Fibroblast of skin of scalp (primary cell): ENCODE results near the gene ERCC6L2. TPM values are rescaled to one million over a fixed set of nuclear protein-coding genes. Genes with fewer than 3 reads are reported as not detected.

Experiments used
- DNase-seq: peaks from one replicate; pipeline ENCODE4 v3.0.0-alpha.2; 2013
- polyA plus RNA-seq, 2 experiments: library from polyadenylated mRNA; unstranded; fragments of 120-200 nt; gene quantifications; one replicate each; pipeline ENCODE4 v1.2.1, GENCODE V29; 2013; ENCODE audit not compliant: insufficient read length in 2 of 2

Gene ERCC6L2, protein sequence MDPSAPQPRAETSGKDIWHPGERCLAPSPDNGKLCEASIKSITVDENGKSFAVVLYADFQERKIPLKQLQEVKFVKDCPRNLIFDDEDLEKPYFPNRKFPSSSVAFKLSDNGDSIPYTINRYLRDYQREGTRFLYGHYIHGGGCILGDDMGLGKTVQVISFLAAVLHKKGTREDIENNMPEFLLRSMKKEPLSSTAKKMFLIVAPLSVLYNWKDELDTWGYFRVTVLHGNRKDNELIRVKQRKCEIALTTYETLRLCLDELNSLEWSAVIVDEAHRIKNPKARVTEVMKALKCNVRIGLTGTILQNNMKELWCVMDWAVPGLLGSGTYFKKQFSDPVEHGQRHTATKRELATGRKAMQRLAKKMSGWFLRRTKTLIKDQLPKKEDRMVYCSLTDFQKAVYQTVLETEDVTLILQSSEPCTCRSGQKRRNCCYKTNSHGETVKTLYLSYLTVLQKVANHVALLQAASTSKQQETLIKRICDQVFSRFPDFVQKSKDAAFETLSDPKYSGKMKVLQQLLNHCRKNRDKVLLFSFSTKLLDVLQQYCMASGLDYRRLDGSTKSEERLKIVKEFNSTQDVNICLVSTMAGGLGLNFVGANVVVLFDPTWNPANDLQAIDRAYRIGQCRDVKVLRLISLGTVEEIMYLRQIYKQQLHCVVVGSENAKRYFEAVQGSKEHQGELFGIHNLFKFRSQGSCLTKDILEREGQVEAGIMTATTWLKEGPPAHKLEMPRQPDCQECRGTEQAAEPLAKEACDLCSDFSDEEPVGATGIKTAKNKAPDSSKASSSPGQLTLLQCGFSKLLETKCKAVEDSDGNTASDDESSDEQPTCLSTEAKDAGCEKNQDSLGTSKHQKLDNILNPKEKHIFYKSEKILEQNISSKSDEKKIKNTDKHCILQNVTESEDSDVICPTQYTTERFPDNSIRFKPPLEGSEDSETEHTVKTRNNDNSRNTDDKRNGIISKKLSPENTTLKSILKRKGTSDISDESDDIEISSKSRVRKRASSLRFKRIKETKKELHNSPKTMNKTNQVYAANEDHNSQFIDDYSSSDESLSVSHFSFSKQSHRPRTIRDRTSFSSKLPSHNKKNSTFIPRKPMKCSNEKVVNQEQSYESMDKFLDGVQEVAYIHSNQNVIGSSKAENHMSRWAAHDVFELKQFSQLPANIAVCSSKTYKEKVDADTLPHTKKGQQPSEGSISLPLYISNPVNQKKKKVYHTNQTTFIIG (N-terminal part only)
- 15.8 TPM for polyA plus RNA-seq (2013, experiment 1 of 2; ENCODE audit: insufficient read length)
- polyA plus RNA-seq (2013, experiment 2 of 2; ENCODE audit: insufficient read length), result 19.7 TPM

DNA sequence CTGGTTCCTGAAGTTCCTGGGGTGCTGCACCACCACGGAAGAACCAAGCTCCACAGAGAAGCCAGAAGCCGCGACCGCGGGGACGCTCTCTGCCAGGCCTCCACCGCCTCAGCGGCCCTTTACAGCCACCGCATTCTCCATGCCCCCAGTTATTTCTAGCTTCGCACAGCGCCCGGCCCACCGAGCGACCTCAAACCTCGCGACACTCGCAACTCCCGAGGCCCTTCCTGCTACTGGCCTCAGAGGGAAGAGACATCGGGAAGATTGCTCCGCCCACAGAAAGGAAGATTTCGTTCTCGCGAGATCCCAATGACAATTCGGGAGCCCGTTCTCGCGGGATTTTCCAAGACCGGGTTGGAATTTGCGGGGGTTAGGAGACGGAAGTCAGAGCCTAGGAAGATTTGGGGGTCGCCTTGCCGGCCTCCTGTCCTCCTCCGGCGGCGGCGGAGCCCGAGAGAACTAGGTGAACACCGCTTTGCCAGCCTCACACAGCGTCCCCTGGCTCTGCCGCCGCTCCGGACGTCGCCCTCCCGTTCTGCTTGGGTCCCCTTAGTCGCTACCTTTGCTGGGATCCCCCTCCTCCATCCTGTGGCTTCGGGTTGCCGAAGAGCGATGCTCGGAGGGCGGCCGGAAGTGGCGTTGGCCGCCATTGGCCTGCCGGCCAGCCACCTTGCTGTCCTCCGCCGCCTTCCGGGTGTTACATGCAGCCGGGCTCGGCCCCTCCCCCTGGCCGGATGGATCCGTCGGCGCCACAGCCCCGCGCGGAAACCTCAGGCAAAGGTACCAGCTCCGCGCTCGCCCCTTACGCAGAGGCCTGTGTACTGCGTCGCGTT is at the start of gene ERCC6L2:
Gene ERCC6L2 (plus strand): TSS at position 387 of the 833 bp plus-strand sequence. CDS start 348 bp downstream, at position 735.
- DNase-seq, result peak; percentile 99

DNA sequence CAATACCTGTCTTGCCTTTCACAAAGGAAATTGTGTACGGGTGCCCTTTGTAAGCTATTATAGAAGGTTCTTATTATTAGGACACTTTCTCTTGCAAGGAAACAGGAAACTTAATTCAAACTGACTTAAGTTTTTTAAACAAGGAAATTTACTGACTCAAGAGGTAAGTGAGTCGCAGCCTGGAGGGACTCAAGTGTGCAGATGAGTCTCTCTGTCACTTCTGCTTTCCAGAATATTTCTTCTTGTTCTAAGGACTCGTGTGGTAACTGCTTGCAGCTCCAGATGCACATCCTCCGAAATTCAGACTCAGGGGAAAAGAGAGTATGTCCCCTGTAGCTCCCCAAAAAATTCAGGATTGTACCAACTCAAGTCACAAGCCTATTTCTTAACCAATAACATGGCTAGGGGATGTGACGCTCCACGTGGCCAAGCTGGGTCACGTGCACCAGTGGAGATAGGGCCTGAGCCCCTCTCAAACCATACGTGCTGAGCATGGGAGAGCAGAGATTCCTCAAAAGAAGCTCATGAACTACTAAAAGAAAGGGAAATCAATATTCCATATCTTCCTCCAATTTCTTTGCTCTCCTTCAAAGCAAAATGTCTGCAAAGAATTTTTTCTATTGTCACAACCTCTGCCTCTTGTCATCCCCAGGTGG is 49.2 kb upstream of the ERCC6L2 start:
- no peak for DNase-seq

DNA sequence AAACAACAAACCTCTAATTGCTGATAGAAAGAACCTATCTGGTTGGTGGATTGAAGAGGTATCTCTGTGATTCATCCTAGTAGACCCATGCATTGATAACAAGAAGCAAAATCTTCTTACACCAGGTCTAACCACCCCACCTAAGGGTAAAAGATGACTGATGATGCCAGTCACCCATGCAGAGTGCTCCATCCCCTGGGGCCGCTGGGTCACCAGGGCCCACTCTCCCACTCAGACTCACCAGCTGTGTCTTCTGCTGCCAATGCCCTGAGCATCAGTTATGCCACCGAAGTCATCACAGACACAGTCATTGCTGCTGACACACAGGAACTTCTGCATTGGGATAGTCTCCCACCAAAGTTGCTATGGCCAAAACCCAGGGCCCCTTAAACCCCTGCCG is 44.7 kb upstream of the ERCC6L2 start:
- no peak for DNase-seq

DNA sequence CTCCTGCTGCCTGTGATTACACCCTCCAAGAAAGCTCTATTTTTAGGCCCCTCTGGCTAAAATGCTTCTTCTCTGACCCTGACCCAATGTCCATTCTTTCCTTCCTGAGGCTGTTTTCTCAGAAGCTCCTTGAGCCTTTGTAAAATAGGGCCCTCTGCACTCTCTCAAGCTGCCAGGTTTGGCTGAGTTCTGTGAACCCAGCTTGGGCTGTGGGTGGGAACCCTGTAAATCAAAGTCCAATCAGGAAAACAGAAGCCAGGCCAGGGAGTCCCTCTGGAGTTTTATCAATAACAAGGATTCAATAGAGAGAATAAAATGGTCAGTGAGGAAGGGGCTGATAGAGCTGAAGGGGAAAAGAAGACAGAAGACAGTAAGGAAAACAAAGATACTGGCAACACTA is 43.7 kb upstream of the ERCC6L2 start:
- no peak for DNase-seq

DNA sequence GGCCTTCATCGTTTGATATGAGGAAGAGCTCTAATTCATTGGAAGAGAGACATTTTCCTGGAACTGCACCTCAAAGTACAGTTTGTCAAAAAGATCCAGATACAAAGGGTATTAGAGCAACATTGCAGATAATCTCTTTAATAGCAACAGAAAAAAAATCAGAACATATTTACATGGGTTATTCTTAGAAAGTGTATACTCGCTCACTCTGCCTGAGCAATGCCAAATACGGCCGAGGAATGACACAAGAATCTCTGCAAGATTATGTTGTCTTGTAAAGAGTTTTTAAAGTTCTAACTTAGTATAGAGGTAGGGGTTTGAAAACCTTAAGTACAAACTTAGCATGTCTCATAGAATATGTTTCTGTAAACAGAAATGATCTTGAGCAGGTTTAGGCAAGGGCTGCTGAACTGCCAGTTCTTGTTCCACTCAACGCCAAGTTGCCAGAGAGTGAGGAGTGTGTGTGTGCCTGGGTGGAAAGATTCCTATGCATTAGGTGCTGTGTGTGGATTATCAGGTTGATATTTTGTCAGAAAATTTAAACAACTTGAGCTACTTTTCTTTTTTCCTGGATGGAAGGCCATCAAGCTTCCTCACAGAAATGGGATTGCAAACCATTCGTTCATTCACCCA is 41.8 kb upstream of the ERCC6L2 start:
- DNase-seq, result no peak

DNA sequence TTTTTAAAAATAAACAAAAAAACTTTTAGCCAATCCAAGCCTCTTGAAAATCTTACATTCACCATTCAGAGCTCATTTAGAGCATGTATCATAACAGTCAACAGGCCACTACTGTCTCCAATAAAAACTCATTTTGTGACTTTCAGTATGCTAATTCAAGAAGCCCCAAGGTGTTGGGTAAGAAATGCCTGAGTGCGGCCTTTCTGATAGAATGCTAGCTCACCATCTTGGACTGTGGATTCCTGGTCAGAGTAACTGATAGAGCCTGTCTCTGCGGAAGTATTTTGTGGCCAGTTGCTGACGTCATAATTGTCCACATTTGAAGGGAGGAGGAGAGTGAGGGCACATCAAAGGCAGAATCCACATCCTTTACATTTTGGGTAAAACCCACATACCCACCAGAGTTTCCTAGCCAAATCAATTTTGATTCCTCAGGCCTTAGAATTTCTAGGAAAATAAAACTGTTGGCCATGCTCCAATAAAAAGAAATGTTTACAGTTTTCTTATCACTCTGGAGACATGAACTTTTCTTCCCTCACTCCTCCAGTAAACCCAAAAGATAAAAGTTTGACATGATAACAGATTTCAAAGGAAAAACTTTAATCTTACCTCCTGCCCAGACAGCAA is 41.1 kb upstream of the ERCC6L2 start:
- DNase-seq, result peak; percentile 17

DNA sequence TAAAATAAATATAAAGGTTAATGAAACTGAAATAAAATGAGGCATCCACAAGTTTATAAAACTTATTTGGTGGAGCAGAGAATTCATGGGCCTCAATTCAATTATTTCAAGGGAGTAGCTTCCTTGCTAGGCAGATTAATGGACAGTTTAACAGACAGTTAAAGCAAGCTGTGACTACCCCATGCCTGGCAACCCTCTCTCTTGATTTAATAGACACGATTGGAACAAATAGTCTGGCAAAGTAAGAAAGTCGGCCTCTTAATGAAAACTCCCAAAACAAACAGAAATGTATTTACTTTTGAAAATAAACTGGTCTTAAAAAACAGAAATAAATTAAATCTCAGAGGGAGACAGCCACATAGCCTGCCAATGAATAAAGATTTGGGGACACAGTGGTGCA is 40.1 kb upstream of the ERCC6L2 start:
- no peak for DNase-seq

DNA sequence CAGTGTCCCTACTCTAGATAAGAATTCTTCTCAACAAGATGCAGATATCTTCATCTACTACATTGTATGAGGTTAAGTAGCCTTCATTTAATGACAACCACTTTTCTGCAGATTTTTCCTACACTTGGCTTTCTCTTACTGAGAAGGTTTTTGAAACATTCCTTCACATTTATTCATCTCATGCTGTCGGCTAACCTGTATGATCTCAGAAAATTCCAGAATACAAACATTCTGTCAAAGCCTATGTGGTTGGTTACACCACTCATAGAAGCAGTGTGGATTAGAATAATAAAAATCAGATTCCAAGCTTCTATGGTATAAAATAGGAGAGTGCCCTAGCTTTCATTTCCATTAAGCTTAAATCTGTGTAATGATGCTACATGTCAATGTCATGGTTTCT is 39.4 kb upstream of the ERCC6L2 start:
- peak; percentile 45 for DNase-seq

DNA sequence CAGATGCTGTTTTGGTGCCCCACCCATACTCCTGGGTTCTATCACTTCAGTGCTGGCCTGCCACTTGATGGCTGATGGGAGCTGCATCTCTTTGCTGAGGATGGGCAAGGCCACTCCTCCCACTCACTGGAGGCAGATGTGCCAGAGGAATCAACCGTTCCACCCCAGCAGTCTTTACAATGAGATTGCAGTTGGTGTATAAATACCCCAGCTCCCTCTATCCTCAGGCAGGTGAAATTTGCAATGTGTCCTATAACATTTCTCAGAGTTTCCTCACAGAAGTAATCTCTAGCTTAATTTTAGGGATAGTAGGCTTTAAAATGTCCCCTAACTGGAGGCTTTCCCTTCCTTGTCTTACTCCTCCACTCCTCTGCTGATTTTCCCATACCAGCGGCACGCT is 36.5 kb upstream of the ERCC6L2 start:
- DNase-seq, result no peak

DNA sequence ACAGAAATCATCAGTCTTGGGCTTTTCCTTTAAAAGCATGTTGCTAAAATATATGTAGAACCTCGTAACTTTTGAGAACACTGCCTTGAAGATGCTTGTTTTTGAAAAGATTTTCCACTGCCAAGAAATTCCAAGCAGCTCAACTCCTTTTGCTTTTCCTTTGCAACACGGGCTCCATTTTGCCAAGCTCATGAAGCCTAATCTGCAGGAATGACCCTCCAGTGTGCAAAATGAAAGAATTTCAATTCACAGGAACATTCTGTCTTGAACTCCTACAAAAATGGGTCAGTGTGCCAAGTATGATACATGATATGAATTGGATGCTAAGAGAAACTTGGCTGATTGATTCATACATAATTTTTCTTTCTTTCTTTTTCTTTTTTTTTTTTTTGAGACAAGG is 35.4 kb upstream of the ERCC6L2 start:
- DNase-seq, result no peak

DNA sequence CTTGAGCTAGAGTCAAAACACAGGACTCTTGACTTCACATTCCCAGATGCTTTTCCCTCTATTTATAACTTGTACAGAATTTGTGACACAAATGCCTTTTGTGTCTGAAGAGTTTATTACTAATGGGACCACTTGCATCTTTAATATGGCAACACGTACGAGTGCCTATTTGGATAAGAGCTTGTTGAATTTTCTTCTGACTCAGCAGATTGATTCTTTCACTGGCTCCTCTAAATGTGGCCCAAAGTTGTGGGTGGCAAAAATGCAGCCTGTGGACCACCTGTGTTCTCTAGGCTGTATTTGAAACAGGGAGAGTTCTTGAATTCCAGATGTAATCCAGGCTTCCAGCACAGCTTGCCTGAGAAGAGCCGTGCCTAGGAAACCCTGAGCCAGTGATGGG is 34.1 kb upstream of the ERCC6L2 start:
- no peak for DNase-seq

DNA sequence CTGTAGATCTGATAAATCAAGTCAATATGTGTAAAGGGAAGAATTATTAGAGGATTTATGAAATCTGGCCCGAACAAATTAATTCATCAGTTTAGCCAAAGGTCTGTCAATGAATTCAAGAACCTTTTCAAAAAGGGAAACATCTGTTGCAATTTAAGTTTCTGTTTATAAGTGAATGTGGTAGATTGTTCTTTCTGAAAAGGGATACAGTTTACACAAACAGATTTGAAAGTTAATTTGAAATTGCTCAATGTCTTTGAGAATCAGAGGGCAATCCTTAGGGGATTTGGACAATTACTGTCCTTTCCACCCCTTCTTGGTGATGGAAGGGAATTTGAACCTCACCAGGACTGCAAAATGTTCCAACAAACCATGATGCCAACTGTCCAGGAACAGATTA is 29.7 kb upstream of the ERCC6L2 start:
- DNase-seq, result no peak

DNA sequence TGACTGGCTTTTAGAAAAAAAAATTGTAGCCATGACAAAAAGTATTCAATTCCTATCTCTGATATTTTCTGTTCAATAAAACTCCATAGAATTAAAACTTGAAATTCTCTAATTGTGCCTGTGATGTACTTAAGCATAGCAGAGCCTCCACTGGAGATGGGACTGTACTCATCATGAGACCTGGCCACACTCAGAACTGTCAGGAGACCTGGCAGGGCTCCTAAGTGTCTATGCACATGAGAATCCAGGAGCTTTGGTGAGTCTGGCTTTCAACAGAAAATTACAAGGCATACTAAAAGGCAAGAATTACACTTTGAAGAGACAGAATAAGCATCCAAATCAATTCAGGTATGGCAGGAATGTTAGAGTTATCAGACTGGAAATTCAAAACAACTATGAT is 26.7 kb upstream of the ERCC6L2 start:
- no peak for DNase-seq

DNA sequence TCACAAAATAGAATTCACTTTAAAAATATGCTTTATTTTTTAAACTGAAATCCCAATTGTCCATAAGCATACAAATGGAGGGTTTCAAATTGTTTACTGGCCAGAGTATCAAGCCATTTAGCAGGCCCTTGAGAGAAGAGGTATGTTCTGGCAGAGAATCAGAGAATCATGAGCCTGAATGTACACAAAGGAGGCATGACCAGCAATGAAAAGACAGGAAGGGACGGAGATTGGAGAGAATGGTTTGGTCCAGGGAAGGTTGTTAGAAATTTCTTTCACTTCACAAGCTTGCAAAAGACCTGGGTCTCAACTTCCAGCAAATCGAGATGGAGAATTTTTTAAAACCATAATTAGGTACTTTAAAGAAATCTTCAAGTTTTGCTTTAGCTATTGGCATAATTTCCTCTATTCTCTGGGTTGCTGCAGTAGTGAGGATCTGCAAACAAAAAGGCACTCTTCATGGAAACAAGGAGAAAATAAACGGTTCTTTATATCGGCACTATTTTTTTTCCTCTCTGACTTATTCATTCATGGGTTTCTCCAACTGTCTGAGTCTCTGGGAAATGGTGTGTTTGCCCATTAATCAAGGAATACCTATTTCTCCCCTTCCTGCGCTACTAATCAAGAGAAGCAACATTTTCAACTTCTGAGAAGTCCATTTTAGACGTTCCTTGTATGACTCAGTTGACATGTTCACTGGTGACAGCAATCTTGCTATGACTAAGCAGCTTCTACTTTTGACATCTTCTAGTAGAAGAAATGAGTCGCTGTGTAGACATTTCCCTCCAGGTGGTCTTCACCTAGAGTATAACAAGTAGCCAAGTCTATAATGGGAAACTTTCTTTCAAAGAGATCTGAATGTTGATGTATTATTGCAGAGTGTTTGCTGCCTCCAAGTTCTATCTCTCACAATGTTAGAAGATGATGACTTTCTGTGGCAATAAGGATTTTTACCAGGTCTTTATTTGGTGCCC is 23.1 kb upstream of the ERCC6L2 start:
- peak; percentile 63 for DNase-seq

DNA sequence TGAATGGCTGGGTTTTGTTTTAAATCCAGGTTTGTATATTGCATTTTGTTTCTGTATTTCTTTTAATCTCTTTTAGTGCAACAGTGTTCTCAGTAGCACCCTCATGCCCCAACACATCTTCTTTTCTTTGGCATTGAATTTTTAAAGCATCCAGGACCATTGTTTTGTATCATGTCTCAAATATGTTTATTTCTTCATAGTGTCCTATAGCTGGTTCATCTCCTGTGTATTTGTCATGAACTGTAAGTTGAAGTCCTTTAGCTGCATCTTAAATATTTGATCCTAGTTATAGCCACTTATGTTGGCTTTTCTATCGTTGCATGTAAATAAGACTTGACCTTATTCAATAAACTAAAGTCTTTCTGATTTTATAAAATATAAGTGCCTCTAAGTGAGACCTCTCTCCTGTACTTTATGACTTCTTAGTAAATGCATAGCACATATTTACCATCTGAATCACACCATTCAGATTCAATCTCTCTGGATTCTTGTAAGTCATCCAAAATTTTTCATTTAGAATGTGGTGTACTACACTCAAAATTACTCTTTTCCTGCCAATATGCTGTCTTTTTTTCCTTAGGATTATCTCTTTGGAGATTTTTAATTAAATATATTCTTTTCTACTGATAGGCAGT is 21.0 kb upstream of the ERCC6L2 start:
- DNase-seq, result peak; percentile 82

DNA sequence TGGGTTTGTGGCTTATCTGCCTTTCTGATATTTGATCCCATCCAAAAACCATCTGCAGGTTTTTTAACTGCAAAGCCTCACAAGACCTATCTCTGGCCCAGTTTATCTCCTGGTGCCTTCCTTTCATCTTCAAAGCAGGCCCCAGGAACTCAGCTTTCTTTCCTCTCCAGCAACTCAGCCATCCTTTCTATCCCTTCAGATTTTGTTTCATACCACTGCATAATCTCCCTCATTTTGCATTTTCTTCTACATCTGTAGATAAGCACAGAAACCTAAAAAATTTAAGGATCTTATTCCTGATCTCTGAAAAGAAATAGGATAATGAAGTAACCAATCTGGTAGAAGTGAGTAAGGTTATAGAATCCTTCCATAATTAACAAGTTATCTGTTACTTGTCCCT is 19.5 kb upstream of the ERCC6L2 start:
- no peak for DNase-seq

DNA sequence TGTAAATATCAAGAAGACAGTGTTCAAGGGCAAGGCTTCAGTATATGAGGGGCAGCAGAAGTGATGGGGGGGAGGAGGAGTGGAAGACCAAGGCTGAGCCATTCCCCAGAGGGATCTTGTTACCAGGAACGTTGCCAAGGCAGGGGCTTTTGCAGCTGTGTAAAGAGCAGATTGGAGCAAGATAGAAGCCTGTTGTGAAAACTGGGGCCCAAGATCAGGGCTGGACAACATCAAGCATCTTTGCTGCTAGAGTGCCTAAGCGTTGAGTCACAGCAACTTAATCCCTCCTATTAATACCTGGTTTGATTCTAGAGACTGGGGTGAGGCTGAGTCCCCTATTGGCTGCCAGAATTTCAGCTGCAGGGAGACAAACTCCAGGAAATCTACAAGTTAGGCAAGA is 18.4 kb upstream of the ERCC6L2 start:
- peak; percentile 76 for DNase-seq

DNA sequence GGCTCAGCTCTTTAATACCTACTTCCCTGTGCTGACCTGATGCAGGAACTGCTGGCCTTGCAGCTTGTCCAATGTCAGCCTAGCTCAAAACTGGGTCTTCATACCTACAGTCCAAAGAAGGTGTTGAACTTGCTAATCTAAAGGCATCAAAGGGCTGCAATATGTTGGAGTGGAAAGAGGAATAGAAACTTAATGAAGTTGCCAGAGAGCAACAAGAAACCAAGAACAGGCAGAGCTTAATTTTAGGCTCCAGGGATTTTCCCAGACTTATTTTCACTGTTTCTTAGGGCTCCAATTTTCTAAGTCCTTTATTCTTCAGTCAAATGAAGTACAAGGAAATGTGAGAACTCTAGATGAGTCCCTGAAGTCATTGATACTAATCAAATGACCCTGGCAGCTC is 17.6 kb upstream of the ERCC6L2 start:
- DNase-seq, result no peak

DNA sequence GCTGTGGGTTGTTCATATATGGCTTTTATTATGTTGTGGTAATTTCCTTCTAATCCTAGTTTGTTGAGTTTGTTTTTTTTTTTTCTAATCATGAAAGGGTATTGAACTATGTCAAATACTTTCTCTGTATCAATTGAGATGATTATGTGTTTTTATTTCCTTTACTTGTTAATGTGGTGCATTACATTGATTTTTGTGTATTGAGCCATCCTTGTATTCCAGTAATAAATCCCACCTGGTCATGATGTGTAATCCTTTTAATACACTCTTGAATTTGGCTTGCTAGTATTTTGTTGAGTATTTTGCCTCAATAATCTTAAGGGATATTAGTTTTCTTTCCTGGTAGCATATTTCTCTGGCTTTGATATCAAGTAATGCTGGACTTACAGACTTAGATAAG is 13.1 kb upstream of the ERCC6L2 start:
- DNase-seq, result no peak
